ENCODE results near the gene STK26.
"Not testable (repeated sequence)": the region's sequence is repeated elsewhere in the genome, so short reads cannot be mapped to it uniquely, and the experiment has no call there.

The STK26 gene

DNA sequence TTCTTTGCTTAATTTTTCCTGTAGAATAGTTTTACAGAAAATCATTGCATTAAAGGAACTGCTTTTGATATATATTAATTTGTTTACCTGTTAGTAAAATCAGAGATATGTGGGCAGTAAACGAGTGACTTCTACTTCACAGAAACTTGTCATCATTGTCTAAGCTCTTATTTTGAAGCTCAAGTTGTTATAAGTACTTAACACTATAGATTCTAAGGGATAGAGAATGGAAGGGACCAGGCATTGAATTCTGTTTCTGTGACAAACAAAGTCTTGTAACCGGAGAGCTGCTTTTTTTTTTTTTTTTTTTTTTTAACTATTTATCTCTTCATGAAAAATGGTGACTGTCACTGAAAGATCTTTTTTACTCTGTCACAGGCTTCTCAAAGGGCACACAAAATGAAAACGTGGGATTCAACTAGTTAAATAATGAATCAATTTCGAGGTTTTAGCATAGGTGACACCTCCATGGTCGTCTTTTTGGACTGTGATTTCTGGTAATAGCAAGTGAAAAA is 14.4 kb downstream of the STK26 start:
- DNase-seq (ENCODE audit: low spot score) = no peak
- TF ChIP-seq CTCF (IDR thresholded peaks at IDR 0.05; ENCODE audit: extremely low read depth, missing control alignments) = no peak

DNA sequence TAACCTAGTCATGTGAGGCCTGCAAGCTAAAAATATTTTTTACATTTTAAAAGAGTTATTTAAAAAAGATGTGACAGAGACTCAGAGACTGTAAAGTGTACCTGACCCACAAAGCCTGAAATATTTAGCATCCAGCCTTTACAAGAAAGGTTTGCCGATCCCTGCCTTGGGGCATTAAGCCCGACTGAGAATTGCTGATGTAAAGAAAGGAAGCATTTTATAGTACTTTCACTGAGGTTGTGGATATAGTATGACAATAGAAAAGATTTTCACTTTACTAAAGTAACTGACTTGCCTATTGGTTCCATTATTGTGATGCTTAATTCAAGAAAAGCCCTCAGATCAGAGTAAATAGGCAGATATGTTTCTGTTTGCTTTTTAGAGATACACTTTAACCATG is 17.0 kb downstream of the STK26 start:
- no peak for DNase-seq (ENCODE audit: low spot score)
- TF ChIP-seq CTCF (IDR thresholded peaks at IDR 0.05; ENCODE audit: extremely low read depth, missing control alignments) = no peak

- no peak for DNase-seq (ENCODE audit: low spot score)
- TF ChIP-seq CTCF (IDR thresholded peaks at IDR 0.05; ENCODE audit: extremely low read depth, missing control alignments) = no peak
Observed at GRCh38 chrX:132041015-132041414, 17.9 kb downstream of the STK26 start.

DNA sequence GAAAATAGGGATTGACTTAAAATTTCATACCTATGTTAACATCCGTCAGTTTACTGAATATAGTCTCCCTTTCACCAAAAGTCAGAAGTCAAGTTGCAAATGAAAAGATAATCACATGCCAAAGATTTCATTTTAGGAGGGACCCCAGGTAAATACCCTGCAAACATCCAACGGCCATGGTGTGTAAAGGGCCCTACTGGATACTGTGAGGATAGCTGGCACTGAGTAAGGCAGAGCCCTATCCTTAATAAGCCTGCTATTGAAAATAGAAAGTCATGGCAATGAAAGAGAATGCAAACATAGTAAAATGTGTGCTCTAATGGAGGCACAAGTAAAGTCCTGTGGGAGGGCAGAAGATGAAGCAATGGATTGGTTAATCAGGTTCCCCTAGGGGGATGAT is 20.9 kb downstream of the STK26 start:
- no peak for DNase-seq (ENCODE audit: low spot score)
- no peak for TF ChIP-seq CTCF (IDR thresholded peaks at IDR 0.05; ENCODE audit: extremely low read depth, missing control alignments)

- TF ChIP-seq CTCF (IDR thresholded peaks at IDR 0.05; ENCODE audit: extremely low read depth, missing control alignments) = no peak
- DNase-seq (ENCODE audit: low spot score) = no peak
Observed at GRCh38 chrX:132044953-132045352, 21.9 kb downstream of the STK26 start.

GRCh38 chrX:132045456-132045855 is 22.4 kb downstream of the STK26 start:
- TF ChIP-seq CTCF (IDR thresholded peaks at IDR 0.05; ENCODE audit: extremely low read depth, missing control alignments) = no peak
- no peak for DNase-seq (ENCODE audit: low spot score)

DNA sequence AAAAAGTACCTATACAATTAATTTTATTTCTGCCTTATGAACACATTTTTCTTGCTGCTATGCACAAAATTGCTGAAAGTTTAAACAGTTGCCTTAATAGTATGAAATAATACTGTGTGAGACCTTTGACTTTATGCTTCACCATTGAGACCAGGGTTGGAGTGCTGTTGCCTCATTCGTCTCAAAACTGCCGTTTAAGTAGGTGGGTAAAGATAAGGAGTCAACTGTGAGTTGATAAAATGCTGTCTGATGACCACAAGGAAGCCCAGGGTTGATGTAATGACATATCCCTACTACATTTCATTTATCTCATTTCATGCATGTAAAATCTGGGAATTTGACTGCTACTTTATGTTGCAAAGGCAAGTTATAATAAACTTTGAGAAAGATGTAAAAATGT is 23.4 kb downstream of the STK26 start:
- no peak for DNase-seq (ENCODE audit: low spot score)
- no peak for TF ChIP-seq CTCF (IDR thresholded peaks at IDR 0.05; ENCODE audit: extremely low read depth, missing control alignments)

DNA sequence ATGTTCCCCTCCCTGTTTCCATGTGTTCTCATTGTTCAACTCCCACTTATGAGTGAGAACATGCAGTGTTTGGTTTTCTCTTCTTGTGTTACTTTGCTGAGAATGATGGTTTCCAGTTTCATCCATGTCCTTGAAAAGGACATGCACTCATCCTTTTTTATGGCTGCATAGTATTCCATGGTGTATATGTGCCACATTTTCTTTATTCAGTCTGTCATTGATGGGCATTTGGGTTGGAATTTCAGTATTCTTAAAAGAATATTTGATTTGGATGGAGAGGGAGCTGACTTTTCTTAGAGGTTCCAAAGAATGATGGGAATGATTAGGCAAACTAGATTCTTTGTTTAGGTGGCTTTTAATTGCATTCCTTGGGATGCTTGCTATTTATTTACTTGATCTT is 28.7 kb downstream of the STK26 start:
- DNase-seq (ENCODE audit: low spot score) = not testable (repeated sequence)

All from GM20000 (cell line).